NCI-H2196 treated with DMSO at 0.1 percent for 48 hours (cell line): ENCODE results near the gene KRTAP20-3.

Source experiments
- DNase-seq: peaks from one replicate; lab custom pipeline; 2025; ENCODE audit not compliant: unreplicated experiment; lab: John Stamatoyannopoulos, UW

Gene KRTAP20-3

GRCh38 chr21:30680586-30680985, 37.9 kb downstream of the KRTAP20-3 start:
- DNase-seq = no peak

DNA sequence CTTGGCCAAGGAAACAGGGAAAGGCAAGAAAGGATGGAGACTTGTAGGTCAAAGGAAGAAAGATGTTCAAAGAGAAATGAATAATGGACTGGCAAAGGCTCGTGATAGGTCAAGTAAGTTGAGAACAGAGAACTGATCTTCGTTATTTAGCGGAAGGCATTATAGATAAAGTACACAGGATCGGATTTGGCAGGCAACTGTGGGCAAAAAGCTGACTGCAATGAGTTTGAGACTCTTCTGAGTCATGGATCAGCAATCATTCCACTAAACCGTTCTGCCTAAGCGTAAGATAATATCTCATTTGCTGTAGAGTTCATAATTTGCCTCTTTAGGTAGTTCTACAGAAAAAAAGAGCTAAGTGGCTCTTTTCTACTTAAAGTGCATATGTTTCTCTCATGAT, 41.8 kb downstream of the KRTAP20-3 start:
- no peak for DNase-seq

GRCh38 chr21:30689822-30690221, 47.2 kb downstream of the KRTAP20-3 start:
- no peak for DNase-seq
